OCI-LY3 (cell line): Measurements from ENCODE around the gene GGA3.
A peak's percentile ranks its signal among the peaks of the same experiment; 100 is the strongest.

Source experiments
- H2AFZ ChIP-seq: fragments of 200-600, 300-600 bp; shearing (Covaris generic); 2 replicates; pipeline ENCODE4 v1.6.0; 2014; ENCODE audit warnings: antibody characterized with exemption, low read depth, low read length
- H3K27ac ChIP-seq: fragments of 200-600, 300-600 bp; sonication (generic); 2 replicates; pipeline ENCODE4 v1.5.1; 2014; ENCODE audit warnings: mild to moderate bottlenecking, low read length, moderate library complexity, mixed read lengths
- H3K27me3 ChIP-seq: fragments of 200-600, 300-600 bp; sonication (generic); 2 replicates; pipeline ENCODE4 v1.6.1; 2014; ENCODE audit warnings: low read depth, low read length, mixed read lengths
- H3K36me3 ChIP-seq: fragments of 200-600, 300-600 bp; sonication (generic); replicated peaks from 2 replicates; pipeline ENCODE3; 2014; ENCODE audit warnings: low read depth, low read length, mixed read lengths
- H3K4me1 ChIP-seq: fragments of 300-600, 200-600 bp; sonication (generic); 2 replicates; pipeline ENCODE4 v1.6.1; 2014; ENCODE audit warnings: low read length, mixed read lengths
- H3K4me2 ChIP-seq: fragments of 200-600, 300-600 bp; sonication (generic); 2 replicates; pipeline ENCODE4 v1.6.1; 2014; ENCODE audit warnings: low read length, mixed read lengths
- H3K4me3 ChIP-seq: fragments of 300-600, 200-600 bp; sonication (generic); 2 replicates; pipeline ENCODE4 v1.5.1; 2014; ENCODE audit warnings: antibody characterized with exemption, mild to moderate bottlenecking, low read length, moderate library complexity
- H3K79me2 ChIP-seq: fragments of 300-600, 200-600 bp; shearing (Covaris generic); 2 replicates; pipeline ENCODE4 v1.6.1; 2014; ENCODE audit warnings: mild to moderate bottlenecking, low read length, mixed read lengths
- H3K9ac ChIP-seq: fragments of 300-600, 200-600 bp; shearing (Covaris generic); 2 replicates; pipeline ENCODE4 v1.6.0; 2014; ENCODE audit warnings: mild to moderate bottlenecking, low read length, moderate library complexity
- H3K9me3 ChIP-seq: fragments of 200-600, 300-600 bp; shearing (Covaris generic); 2 replicates; pipeline ENCODE4 v1.6.1; 2014; ENCODE audit warnings: low read length, mixed read lengths; ENCODE audit not compliant: insufficient read depth
- H4K20me1 ChIP-seq: fragments of 200-600, 300-600 bp; sonication (generic); 2 replicates; pipeline ENCODE4 v1.6.1; 2016; ENCODE audit warnings: low read length, mixed read lengths; ENCODE audit not compliant: insufficient read depth
- EZH2phosphoT487 ChIP-seq: fragments of 200-600 bp; shearing (Covaris generic); IDR thresholded peaks from 2 replicates; pipeline ENCODE4 v1.6.1; 2018; ENCODE audit warnings: antibody characterized with exemption, mixed run types, low read depth
- TF ChIP-seq, protein P1 (sequence below): fragments of 200-600, 300-600 bp; sonication (generic); IDR thresholded peaks from 2 replicates; pipeline ENCODE4 v1.5.1; 2014; ENCODE audit warnings: antibody characterized with exemption, low read length, low read depth

GGA3 gene, protein sequence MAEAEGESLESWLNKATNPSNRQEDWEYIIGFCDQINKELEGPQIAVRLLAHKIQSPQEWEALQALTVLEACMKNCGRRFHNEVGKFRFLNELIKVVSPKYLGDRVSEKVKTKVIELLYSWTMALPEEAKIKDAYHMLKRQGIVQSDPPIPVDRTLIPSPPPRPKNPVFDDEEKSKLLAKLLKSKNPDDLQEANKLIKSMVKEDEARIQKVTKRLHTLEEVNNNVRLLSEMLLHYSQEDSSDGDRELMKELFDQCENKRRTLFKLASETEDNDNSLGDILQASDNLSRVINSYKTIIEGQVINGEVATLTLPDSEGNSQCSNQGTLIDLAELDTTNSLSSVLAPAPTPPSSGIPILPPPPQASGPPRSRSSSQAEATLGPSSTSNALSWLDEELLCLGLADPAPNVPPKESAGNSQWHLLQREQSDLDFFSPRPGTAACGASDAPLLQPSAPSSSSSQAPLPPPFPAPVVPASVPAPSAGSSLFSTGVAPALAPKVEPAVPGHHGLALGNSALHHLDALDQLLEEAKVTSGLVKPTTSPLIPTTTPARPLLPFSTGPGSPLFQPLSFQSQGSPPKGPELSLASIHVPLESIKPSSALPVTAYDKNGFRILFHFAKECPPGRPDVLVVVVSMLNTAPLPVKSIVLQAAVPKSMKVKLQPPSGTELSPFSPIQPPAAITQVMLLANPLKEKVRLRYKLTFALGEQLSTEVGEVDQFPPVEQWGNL

GRCh38 chr17:75261336-75262111, at the start of gene GGA3, which contains the start of gene MRPS7:
Gene GGA3, minus strand, starts transcription at chr17:75261606. Its CDS starts 19 bp downstream, at chr17:75261587.
Gene MRPS7, plus strand, starts transcription at chr17:75261879. Its CDS starts 22 bp downstream, at chr17:75261901.
- Histone ChIP-seq H3K9me3 (no peaks in the 10 kb centered on the region), H3K4me1 (peaks cover 18% of the 10 kb centered on the region), H3K4me2 (peak within 1 kb of the TSS; percentile 97), H2AFZ (peak within 1 kb of the TSS; percentile 56; the same call in 1 of the 2 replicates), H3K9ac (peak within 1 kb of the TSS; percentile 96), H3K27me3 (no peaks in the 10 kb centered on the region), H3K79me2 (peaks cover 54% of the 10 kb centered on the region), H3K36me3 (peaks cover 23% of the 10 kb centered on the region), H3K27ac (peak within 1 kb of the TSS; percentile 88), H4K20me1 (no peaks in the 10 kb centered on the region; the same call in 1 of the 2 replicates), H3K4me3 (peak within 1 kb of the TSS; percentile 95)
- TF ChIP-seq EZH2phosphoT487: no peak
- TF ChIP-seq, protein P1, sequence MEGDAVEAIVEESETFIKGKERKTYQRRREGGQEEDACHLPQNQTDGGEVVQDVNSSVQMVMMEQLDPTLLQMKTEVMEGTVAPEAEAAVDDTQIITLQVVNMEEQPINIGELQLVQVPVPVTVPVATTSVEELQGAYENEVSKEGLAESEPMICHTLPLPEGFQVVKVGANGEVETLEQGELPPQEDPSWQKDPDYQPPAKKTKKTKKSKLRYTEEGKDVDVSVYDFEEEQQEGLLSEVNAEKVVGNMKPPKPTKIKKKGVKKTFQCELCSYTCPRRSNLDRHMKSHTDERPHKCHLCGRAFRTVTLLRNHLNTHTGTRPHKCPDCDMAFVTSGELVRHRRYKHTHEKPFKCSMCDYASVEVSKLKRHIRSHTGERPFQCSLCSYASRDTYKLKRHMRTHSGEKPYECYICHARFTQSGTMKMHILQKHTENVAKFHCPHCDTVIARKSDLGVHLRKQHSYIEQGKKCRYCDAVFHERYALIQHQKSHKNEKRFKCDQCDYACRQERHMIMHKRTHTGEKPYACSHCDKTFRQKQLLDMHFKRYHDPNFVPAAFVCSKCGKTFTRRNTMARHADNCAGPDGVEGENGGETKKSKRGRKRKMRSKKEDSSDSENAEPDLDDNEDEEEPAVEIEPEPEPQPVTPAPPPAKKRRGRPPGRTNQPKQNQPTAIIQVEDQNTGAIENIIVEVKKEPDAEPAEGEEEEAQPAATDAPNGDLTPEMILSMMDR: no peak

- TF ChIP-seq, protein P1: no peak
- TF ChIP-seq EZH2phosphoT487: no peak
- Histone ChIP-seq H3K36me3 (peaks cover 2% of the 10 kb centered on the region), H3K27ac (no peak overlapping the region), H4K20me1 (no peaks in the 10 kb centered on the region), H3K27me3 (no peaks in the 10 kb centered on the region), H3K9ac (no peak overlapping the region), H3K4me2 (no peak overlapping the region), H2AFZ (no peak overlapping the region), H3K4me1 (peaks cover 20% of the 10 kb centered on the region), H3K9me3 (no peaks in the 10 kb centered on the region), H3K79me2 (no peaks in the 10 kb centered on the region), H3K4me3 (no peak overlapping the region)
These were observed 47.6 kb upstream of the GGA3 start for GRCh38 chr17:75308732-75309629.

DNA sequence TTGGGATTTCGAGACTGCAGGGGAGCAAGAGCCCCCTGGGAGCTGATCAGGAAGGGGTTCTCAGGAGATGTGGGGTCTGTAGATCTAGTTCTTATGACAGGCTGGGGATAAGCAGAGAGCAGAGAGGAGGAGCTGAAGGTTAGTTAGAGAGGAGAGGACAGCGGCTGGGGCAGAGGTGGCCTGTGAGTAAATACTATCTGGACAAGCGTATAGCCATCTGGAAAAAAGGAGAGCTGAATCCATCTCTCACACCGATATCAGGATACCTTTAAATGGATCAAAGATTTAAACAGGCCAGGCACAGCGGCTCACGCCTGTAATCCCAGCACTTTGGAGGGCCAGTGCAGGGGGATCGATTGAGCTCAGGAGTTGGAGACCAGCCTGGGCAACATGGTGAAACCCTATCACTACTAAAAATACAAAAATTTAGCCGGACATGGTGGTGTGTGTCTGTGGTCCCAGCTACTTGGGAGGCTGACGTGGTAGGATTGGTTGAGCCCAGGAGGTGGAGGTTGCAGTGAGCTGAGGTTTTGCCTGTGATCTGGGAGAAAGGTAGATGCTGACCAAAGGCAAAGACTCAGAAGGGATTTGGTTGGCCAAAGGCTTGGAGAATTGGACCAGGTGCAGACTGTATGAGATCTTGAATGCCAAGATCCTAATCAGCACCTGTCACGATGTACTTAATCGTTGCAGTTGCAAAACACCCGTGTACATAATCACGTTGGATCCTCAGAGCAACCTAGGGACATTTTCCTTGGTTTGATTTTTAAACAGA, 46.7 kb upstream of the GGA3 start:
- Histone ChIP-seq H3K4me2 (no peak overlapping the region), H4K20me1 (no peaks in the 10 kb centered on the region), H3K9ac (no peak overlapping the region), H3K4me3 (no peak overlapping the region), H3K27me3 (no peaks in the 10 kb centered on the region), H3K27ac (no peak overlapping the region), H2AFZ (no peak overlapping the region), H3K79me2 (no peaks in the 10 kb centered on the region), H3K4me1 (peaks cover 14% of the 10 kb centered on the region), H3K36me3 (no peaks in the 10 kb centered on the region), H3K9me3 (no peaks in the 10 kb centered on the region)
- TF ChIP-seq, protein P1: no peak
- no peak for TF ChIP-seq EZH2phosphoT487
